Karpas-422 (cell line): ENCODE data around the gene VPS4B. TPM values are rescaled to one million over a fixed set of nuclear protein-coding genes. Genes with fewer than 3 reads are reported as not detected.

Experiments
- DNase-seq: peaks from one replicate; pipeline ENCODE4 v3.0.0-alpha.2; 2015
- H2AFZ ChIP-seq: fragments of 200-600 bp; sonication (generic); 2 replicates; pipeline ENCODE4 v1.6.1; 2014; ENCODE audit warnings: antibody characterized with exemption, low read length, mixed read lengths
- H3K27ac ChIP-seq: fragments of 200-600 bp; sonication (generic); 2 replicates; pipeline ENCODE4 v1.5.1; 2014; ENCODE audit warnings: mild to moderate bottlenecking, low read length, moderate library complexity
- H3K27me3 ChIP-seq: fragments of 200-600 bp; sonication (generic); 2 replicates; pipeline ENCODE4 v1.6.1; 2014; ENCODE audit warnings: low read length, mixed read lengths
- H3K36me3 ChIP-seq: fragments of 200-600 bp; sonication (generic); 2 replicates; pipeline ENCODE4 v1.6.1; 2014; ENCODE audit warnings: low read length, mixed read lengths; ENCODE audit not compliant: insufficient read depth
- H3K4me1 ChIP-seq: fragments of 200-600 bp; sonication (generic); 2 replicates; pipeline ENCODE4 v1.6.1; 2014; ENCODE audit warnings: mild to moderate bottlenecking, low read length, mixed read lengths
- H3K4me2 ChIP-seq: fragments of 200-600 bp; sonication (generic); 2 replicates; pipeline ENCODE4 v1.6.1; 2014; ENCODE audit warnings: low read length, low read depth, mild to moderate bottlenecking; ENCODE audit not compliant: poor library complexity, severe bottlenecking
- H3K4me3 ChIP-seq: fragments of 200-600 bp; sonication (generic); 2 replicates; pipeline ENCODE4 v1.5.1; 2014; ENCODE audit warnings: mild to moderate bottlenecking, antibody characterized with exemption, low read length, mixed read lengths
- H3K79me2 ChIP-seq: fragments of 200-600 bp; sonication (generic); 2 replicates; pipeline ENCODE4 v1.6.1; 2014; ENCODE audit warnings: mild to moderate bottlenecking, low read length, mixed read lengths
- H3K9ac ChIP-seq: fragments of 200-600 bp; sonication (generic); 2 replicates; pipeline ENCODE4 v1.6.0; 2014; ENCODE audit warnings: low read length
- H3K9me2 ChIP-seq: fragments of 200-600 bp; sonication (generic), shearing (Covaris generic); replicated peaks from 2 replicates; pipeline ENCODE4 v1.6.0; 2014; ENCODE audit warnings: mild to moderate bottlenecking, low read length, moderate library complexity; ENCODE audit not compliant: insufficient read depth
- H3K9me3 ChIP-seq: fragments of 300-700, 200-600 bp; sonication (generic); 2 replicates; pipeline ENCODE4 v1.6.1; 2014; ENCODE audit warnings: low read length, mixed read lengths
- H4K20me1 ChIP-seq: fragments of 200-600 bp; sonication (generic); 2 replicates; pipeline ENCODE4 v1.6.1; 2014; ENCODE audit warnings: mild to moderate bottlenecking, antibody characterized with exemption, low read length, low read depth; ENCODE audit not compliant: insufficient read depth
- total RNA-seq: library from RNA; depleted of rRNA; stranded (reverse); fragments of >200 nt; shearing (Covaris generic); gene quantifications from 2 replicates; pipeline ENCODE4 v1.2.3, GENCODE V29; 2014; ENCODE audit warnings: low replicate concordance

VPS4B gene
- total RNA-seq, 1 experiment from 2014 or later = 62.7 TPM

DNA sequence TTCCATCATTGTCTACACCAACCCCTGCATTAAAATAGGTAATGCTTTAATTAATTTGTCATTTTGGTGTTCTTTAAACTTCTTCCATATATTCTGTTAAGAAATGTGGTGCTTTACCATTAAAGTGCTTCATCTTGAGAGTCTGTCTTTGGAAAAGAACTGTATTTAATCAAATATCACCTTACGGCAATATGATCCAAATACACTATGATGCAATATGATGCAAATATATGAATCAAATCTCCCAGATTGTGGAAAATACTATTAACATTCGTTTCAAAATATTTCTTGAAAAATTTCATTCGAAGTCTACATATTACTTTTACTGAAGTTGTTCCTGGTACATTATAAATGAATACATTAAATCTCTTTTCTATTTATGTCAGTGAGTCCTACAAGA lies 23.0 kb downstream of the VPS4B start:
- no peaks in the 10 kb centered on the region for H4K20me1 ChIP-seq
- no peak for DNase-seq
- H3K27ac ChIP-seq = no peak overlapping the region
- no peak overlapping the region for H3K4me2 ChIP-seq
- H3K9me2 ChIP-seq = no peaks in the 10 kb centered on the region
- no peak overlapping the region for H3K4me3 ChIP-seq
- peaks cover under 1% of the 10 kb centered on the region; the same call in 1 of the 2 replicates for H3K79me2 ChIP-seq
- no peak overlapping the region for H2AFZ ChIP-seq
- no peaks in the 10 kb centered on the region for H3K4me1 ChIP-seq
- no peaks in the 10 kb centered on the region for H3K9me3 ChIP-seq
- no peaks in the 10 kb centered on the region for H3K27me3 ChIP-seq
- H3K9ac ChIP-seq = no peak overlapping the region
- H3K36me3 ChIP-seq = peaks cover 78% of the 10 kb centered on the region

DNA sequence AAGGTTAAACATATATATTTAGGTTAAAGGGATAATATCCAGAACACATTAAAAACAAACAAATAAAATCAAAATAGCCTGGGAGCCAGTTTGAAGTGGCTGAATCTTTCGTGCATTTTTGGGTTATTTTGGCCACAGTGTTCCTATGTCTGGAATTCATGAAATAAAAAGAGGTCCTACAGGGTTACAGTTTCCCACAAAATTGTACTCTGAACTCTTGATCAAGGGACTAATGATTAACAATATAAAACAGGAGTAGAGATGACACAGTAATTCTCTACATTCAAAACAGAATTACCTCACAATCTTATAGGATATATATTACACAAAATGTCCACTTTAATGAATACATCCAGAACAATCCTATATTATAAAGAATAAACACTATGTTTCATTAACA lies 24.9 kb downstream of the VPS4B start:
- no peak overlapping the region for H2AFZ ChIP-seq
- peaks cover 63% of the 10 kb centered on the region for H3K36me3 ChIP-seq
- no peak overlapping the region for H3K9ac ChIP-seq
- no peaks in the 10 kb centered on the region for H4K20me1 ChIP-seq
- H3K4me1 ChIP-seq = no peaks in the 10 kb centered on the region
- H3K4me2 ChIP-seq = no peak overlapping the region
- no peak for DNase-seq
- no peak overlapping the region for H3K4me3 ChIP-seq
- H3K9me2 ChIP-seq = no peaks in the 10 kb centered on the region
- H3K27me3 ChIP-seq = no peaks in the 10 kb centered on the region
- H3K27ac ChIP-seq = no peak overlapping the region
- no peaks in the 10 kb centered on the region for H3K9me3 ChIP-seq
- no peaks in the 10 kb centered on the region for H3K79me2 ChIP-seq

DNA sequence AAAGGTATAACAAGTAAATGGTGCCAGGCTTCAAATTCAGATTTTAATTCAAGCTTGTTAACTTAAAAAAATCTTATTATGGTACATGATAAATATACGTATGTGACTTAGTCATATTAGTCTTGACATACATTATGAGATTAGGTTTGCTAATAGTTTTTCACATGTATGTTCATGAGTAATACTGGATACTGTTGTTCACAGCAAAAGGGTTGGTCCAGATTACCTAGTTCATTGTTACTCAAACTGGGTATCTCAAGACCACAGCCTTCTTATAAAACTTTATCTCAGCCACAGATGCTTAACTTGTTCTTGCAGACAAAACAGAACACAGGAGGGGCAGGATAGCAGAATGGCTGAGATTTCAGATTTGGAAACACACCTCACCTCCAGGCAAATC lies 26.8 kb downstream of the VPS4B start:
- H3K9me2 ChIP-seq = no peaks in the 10 kb centered on the region
- H3K27me3 ChIP-seq = no peaks in the 10 kb centered on the region
- H3K27ac ChIP-seq = no peak overlapping the region
- no peak overlapping the region for H3K4me3 ChIP-seq
- H3K36me3 ChIP-seq = peaks cover 67% of the 10 kb centered on the region
- no peaks in the 10 kb centered on the region for H3K9me3 ChIP-seq
- H3K79me2 ChIP-seq = no peaks in the 10 kb centered on the region
- no peak overlapping the region for H3K9ac ChIP-seq
- H3K4me1 ChIP-seq = no peaks in the 10 kb centered on the region
- no peaks in the 10 kb centered on the region for H4K20me1 ChIP-seq
- no peak for DNase-seq
- no peak overlapping the region for H2AFZ ChIP-seq
- H3K4me2 ChIP-seq = no peak overlapping the region

DNA sequence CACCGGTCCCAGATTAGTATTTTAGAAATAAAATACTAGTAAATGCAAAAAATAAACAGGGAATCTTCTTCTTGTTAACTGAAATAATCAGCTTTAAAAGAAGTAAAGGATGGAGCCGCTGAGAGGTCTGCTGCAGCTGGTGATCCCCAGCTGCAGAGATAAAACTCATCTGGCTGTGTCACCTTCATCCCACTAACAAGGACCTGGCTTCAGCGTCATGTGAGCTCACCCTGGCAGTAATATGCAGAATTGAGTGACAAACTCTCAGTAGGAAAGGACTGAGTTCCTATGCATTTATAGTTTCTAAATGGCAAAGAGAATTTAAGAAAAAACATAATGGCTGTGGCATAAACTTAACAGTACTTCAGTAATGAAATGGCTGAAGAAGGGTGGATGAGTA lies 27.3 kb downstream of the VPS4B start:
- H3K4me3 ChIP-seq = no peak overlapping the region
- H3K4me2 ChIP-seq = no peak overlapping the region
- H3K9ac ChIP-seq = no peak overlapping the region
- no peaks in the 10 kb centered on the region for H3K9me3 ChIP-seq
- no peaks in the 10 kb centered on the region for H3K27me3 ChIP-seq
- H3K4me1 ChIP-seq = no peaks in the 10 kb centered on the region
- H2AFZ ChIP-seq = no peak overlapping the region
- H4K20me1 ChIP-seq = no peaks in the 10 kb centered on the region
- peaks cover 62% of the 10 kb centered on the region for H3K36me3 ChIP-seq
- DNase-seq = no peak
- H3K27ac ChIP-seq = no peak overlapping the region
- H3K79me2 ChIP-seq = no peaks in the 10 kb centered on the region
- no peaks in the 10 kb centered on the region for H3K9me2 ChIP-seq

DNA sequence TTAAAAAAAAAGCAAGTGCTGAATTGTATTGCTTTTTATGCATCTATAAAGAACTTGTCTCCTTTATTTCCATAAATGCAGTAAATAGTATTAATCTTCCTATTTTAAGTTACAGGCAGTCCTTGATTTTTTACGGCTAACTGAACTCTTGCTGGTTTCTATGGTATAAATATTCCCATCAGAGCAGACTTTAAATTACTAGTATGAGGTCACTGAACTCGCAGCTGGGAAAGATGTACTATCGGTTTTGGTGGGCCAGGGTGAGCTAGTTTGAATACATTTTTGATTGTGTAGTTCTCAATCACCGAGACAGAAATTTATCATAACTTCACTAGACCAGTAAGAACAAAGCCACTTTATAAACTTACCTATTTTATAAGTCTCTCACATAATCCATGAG lies 34.4 kb downstream of the VPS4B start:
- Histone ChIP-seq H3K9me2 (no peaks in the 10 kb centered on the region), H3K27me3 (no peaks in the 10 kb centered on the region), H3K4me3 (no peak overlapping the region), H3K79me2 (no peaks in the 10 kb centered on the region), H3K4me1 (no peaks in the 10 kb centered on the region), H3K36me3 (peaks cover 41% of the 10 kb centered on the region), H3K27ac (no peak overlapping the region), H3K4me2 (no peak overlapping the region), H3K9ac (no peak overlapping the region), H4K20me1 (no peaks in the 10 kb centered on the region), H3K9me3 (no peaks in the 10 kb centered on the region), H2AFZ (no peak overlapping the region)
- DNase-seq = no peak

DNA sequence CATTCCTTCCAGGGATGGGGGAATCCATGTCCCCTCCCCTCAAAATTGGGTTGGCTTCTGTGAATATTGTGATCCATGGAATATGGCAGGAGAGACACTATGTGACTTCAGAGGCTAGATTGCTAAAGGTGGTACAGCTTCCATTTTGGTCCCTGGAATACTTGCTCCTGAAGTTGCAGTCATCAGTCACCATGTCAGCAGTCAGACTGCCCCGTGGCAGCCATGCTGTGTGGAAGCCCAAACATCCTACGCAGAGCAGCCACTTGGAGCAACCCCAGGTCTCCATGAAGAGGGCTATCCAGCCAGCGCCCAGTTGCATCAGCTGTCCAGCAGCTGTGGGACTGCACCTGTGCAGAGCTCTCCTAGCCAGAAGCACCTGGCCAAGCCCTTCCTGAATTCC lies 39.4 kb downstream of the VPS4B start:
- H3K9me3 ChIP-seq = no peaks in the 10 kb centered on the region
- H3K4me1 ChIP-seq = no peaks in the 10 kb centered on the region
- H3K9ac ChIP-seq = no peak overlapping the region
- no peak overlapping the region for H3K4me3 ChIP-seq
- DNase-seq = no peak
- no peaks in the 10 kb centered on the region for H3K9me2 ChIP-seq
- H3K27ac ChIP-seq = no peak overlapping the region
- no peaks in the 10 kb centered on the region for H4K20me1 ChIP-seq
- no peaks in the 10 kb centered on the region for H3K27me3 ChIP-seq
- H3K79me2 ChIP-seq = no peaks in the 10 kb centered on the region
- H3K36me3 ChIP-seq = peaks cover 12% of the 10 kb centered on the region
- no peak overlapping the region for H3K4me2 ChIP-seq
- H2AFZ ChIP-seq = no peak overlapping the region

DNA sequence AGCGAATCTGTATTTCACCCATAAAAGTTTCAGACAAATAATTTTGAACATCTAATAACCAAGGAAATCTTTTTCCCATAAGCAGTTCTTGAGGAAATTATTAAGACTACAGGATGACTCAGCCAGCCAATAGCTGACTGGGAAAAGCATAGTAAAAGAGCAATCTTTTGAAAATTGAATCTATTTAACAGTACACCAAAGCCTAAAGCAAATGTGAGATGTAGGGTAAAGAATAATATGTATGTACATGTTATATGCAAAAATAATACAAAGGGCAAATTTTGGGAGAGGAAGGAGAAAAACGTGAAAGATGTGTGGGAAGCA lies 42.7 kb downstream of the VPS4B start:
- Histone ChIP-seq H3K79me2 (no peaks in the 10 kb centered on the region), H3K4me2 (no peak overlapping the region), H2AFZ (no peak overlapping the region), H3K27me3 (no peaks in the 10 kb centered on the region), H3K27ac (no peak overlapping the region), H3K9ac (no peak overlapping the region), H3K36me3 (no peaks in the 10 kb centered on the region; the same call in 1 of the 2 replicates), H4K20me1 (no peaks in the 10 kb centered on the region), H3K9me2 (no peaks in the 10 kb centered on the region), H3K4me3 (no peak overlapping the region), H3K4me1 (no peaks in the 10 kb centered on the region), H3K9me3 (no peaks in the 10 kb centered on the region)
- no peak for DNase-seq

DNA sequence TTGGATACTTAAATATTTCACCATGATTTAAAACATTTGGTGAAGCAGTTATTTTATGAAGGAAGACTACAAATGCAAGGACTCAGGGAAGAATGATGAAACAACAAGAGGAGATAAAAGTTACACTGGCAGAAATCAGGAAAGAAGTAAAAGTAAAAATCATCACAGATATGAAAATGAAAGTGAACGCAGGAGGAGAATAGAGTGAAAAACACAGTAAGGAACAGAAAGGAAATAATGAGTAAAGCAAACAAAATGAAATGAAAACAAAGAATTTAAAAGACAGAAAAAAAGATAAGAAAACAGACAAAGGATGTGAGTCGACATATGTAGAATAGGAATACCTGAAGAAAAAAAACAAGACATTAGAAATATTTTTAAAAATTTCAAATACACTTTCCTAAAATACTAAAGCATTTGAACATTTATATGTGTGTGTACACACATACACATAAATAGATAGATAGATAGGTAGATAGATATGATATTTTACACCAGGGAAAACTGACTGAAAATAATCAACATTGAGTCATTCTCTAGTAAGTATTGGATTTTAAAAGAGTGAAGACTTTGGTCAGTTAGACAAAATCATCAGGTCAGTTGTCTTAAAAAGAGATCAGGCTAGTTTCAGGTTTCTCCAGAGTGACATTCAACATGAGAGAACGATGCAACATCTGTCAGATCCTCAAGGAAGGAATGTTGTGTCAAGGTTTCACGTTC lies 43.2 kb downstream of the VPS4B start:
- no peaks in the 10 kb centered on the region for H3K79me2 ChIP-seq
- no peaks in the 10 kb centered on the region for H3K27me3 ChIP-seq
- no peak overlapping the region for H3K4me3 ChIP-seq
- no peaks in the 10 kb centered on the region for H3K9me3 ChIP-seq
- no peaks in the 10 kb centered on the region for H3K4me1 ChIP-seq
- H3K9me2 ChIP-seq = no peaks in the 10 kb centered on the region
- no peak overlapping the region for H2AFZ ChIP-seq
- no peak overlapping the region for H3K9ac ChIP-seq
- no peaks in the 10 kb centered on the region for H4K20me1 ChIP-seq
- no peaks in the 10 kb centered on the region; the same call in 1 of the 2 replicates for H3K36me3 ChIP-seq
- H3K4me2 ChIP-seq = no peak overlapping the region
- H3K27ac ChIP-seq = no peak overlapping the region
- DNase-seq = no peak
